PC-9 (cell line): ENCODE data around the gene OR9Q1. TPM values are rescaled to one million over a fixed set of nuclear protein-coding genes. Genes with fewer than 3 reads are reported as not detected.

Source experiments
- BruUV-seq: library from RNA; stranded (reverse); fragments of 400-500 nt; replicated peaks from 2 replicates; lab custom pipeline; 2021; lab: Mats Ljungman, UMichigan
- CTCF ChIA-PET: fragments of 300-600 bp; sonication (Branson Sonifier 250); formaldehyde crosslinking; loops from one replicate; lab custom pipeline; 2022; ENCODE audit warnings: antibody characterized with exemption; lab: Charles Lee
- POLR2A ChIA-PET: fragments of 300-600 bp; sonication (Branson Sonifier 250); formaldehyde crosslinking; loops from one replicate; lab custom pipeline; 2022; ENCODE audit warnings: antibody characterized with exemption; ENCODE audit not compliant: unreplicated experiment; lab: Charles Lee
- DNase-seq, 2 experiments: peaks; one replicate each; pipeline versions ENCODE4 v3.0.0 to v3.0.0-alpha.2; 2015 to 2022; ENCODE audit warnings: mixed read lengths in 1 of 2
- H2AFZ ChIP-seq: fragments of 200-600 bp; sonication (generic); 2 replicates; pipeline ENCODE4 v1.8.1; 2017; ENCODE audit warnings: antibody characterized with exemption
- H3F3A ChIP-seq: fragments of 200-600 bp; sonication (generic); 2 replicates; pipeline ENCODE4 v1.8.1; 2017; ENCODE audit warnings: antibody characterized with exemption, mild to moderate bottlenecking, low read depth; ENCODE audit not compliant: insufficient read depth
- H3K27ac ChIP-seq: fragments of 200-600 bp; sonication (generic); 2 replicates; pipeline ENCODE4 v1.6.1; 2016; ENCODE audit warnings: mixed run types
- H3K27me3 ChIP-seq: fragments of 200-600 bp; sonication (generic); 2 replicates; pipeline ENCODE4 v1.6.1; 2016; ENCODE audit warnings: low read depth, mixed run types; ENCODE audit not compliant: insufficient read depth
- H3K36me3 ChIP-seq: fragments of 200-600 bp; sonication (generic); 2 replicates; pipeline ENCODE4 v1.6.1; 2016; ENCODE audit warnings: low read depth, mixed run types
- H3K4me1 ChIP-seq: fragments of 200-600 bp; sonication (generic); replicated peaks from 2 replicates; pipeline ENCODE4 v1.6.1; 2016; ENCODE audit warnings: mixed run types; ENCODE audit not compliant: insufficient read depth
- H3K4me2 ChIP-seq: fragments of 200-600 bp; sonication (generic); 2 replicates; pipeline ENCODE4 v1.6.1; 2017; ENCODE audit warnings: mixed run types
- H3K4me3 ChIP-seq: fragments of 200-600 bp; sonication (generic); 2 replicates; pipeline ENCODE4 v1.6.1; 2016; ENCODE audit warnings: mixed run types
- H3K79me2 ChIP-seq: fragments of 200-600 bp; sonication (generic); 2 replicates; pipeline ENCODE4 v1.6.1; 2017; ENCODE audit warnings: low read depth, mixed run types
- H3K9me2 ChIP-seq: fragments of 200-600 bp; sonication (generic); 2 replicates; pipeline ENCODE4 v1.8.1; 2017; ENCODE audit warnings: mild to moderate bottlenecking; ENCODE audit not compliant: insufficient read depth
- H3K9me3 ChIP-seq: fragments of 200-600 bp; sonication (generic); 2 replicates; pipeline ENCODE4 v1.8.1; 2016; ENCODE audit warnings: low read depth; ENCODE audit not compliant: insufficient read depth
- H4K20me1 ChIP-seq: fragments of 200-600 bp; sonication (generic); 2 replicates; pipeline ENCODE4 v1.8.1; 2017; ENCODE audit not compliant: insufficient read depth
- CTCF ChIP-seq: fragments of 200-600 bp; sonication (generic); conservative IDR thresholded peaks from 2 replicates; pipeline ENCODE4 v1.6.1; 2017; ENCODE audit warnings: mixed run types, antibody characterized with exemption, mild to moderate bottlenecking, moderate library complexity
- EZH2 ChIP-seq: fragments of 200-600 bp; sonication (generic); IDR thresholded peaks from 2 replicates; pipeline ENCODE4 v1.8.0; 2017; ENCODE audit warnings: antibody characterized with exemption, low read depth
- intact Hi-C: fragments of 100-400 bp; cut with micrococcal nuclease; formaldehyde crosslinking; loops from one replicate; pipeline ENCODE4 v1.10.0; 2022; ENCODE audit not compliant: unreplicated experiment
- total RNA-seq: library from RNA; stranded (reverse); gene quantifications from 2 replicates; pipeline ENCODE4 v1.2.3, GENCODE V29; 2021

OR9Q1 gene
- total RNA-seq, 1 experiment from 2014 or later: not detected

GRCh38 chr11:58060535-58060934 is 36.9 kb downstream of the OR9Q1 start:
- no peak for DNase-seq

DNA sequence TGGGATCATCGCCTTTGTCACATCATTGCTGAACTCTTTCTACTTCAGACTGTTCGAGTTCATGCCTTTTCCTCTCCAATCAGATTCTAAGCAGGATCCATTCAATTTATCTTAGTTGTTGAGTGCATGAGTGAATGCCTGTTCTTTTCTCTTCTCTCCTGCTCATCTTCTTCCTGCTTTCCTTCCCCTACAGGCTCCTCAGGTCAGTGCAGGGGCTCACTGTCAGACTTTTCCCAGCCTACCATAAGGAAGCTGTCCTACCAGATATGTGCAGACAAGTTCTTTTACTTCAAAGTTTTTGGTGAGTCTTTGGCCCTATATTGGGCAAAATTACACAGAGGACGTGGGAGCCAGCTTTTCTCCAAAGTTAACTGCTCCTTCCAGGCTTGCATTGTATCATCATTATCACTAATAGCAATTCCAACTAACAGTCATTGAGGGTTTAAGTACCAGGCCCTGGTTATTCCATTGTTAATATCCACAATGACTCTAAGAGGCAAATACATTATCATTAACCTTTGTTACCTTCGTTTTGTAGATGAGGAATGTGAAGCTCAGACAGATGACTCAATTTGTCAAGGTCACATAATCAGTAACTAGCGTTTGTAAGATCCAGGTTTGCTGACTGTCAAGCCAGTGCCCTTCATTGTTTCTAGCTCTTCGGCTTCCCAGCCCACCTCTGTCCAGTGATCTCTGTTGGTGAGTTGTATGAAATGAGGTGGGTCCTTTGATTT is 37.4 kb downstream of the OR9Q1 start:
- Histone ChIP-seq H3F3A (no peaks in the 10 kb centered on the region), H3K36me3 (no peaks in the 10 kb centered on the region), H3K9me3 (no peaks in the 10 kb centered on the region), H3K79me2 (no peaks in the 10 kb centered on the region), H3K4me2 (no peak overlapping the region), H3K4me1 (no peaks in the 10 kb centered on the region), H4K20me1 (no peaks in the 10 kb centered on the region), H2AFZ (no peak overlapping the region), H3K27me3 (no peaks in the 10 kb centered on the region; the same call in 1 of the 2 replicates), H3K9me2 (no peaks in the 10 kb centered on the region), H3K27ac (no peak overlapping the region), H3K4me3 (no peak overlapping the region)
- no peak for DNase-seq
- ChIA-PET POLR2A (no interaction called here), CTCF (no interaction called here)
- intact Hi-C loops: loop anchor here (5.0 kb wide), 1 partner anchor 394 kb away; the partner anchor contains the start of gene ZDHHC5
- BruUV-seq: no TSS peak
- TF ChIP-seq EZH2 (no peak), CTCF (no peak)

More at GRCh38 chr11:58060535-58060934, 36.9 kb downstream of the OR9Q1 start:
- intact Hi-C loops: loop anchor here (5.0 kb wide), 1 partner anchor 393 kb away; the partner anchor contains the start of gene ZDHHC5
- ChIA-PET POLR2A (no interaction called here), CTCF (interaction anchor here (0.6 kb wide), 1 partner anchor 46 kb away, joined by 4 read pairs; no protein-coding TSS in a partner anchor)
- no peaks in the 10 kb centered on the region for H3K9me3 ChIP-seq
- H2AFZ ChIP-seq: no peak overlapping the region
- no peak overlapping the region for H3K4me2 ChIP-seq
- no peaks in the 10 kb centered on the region for H3K79me2 ChIP-seq
- H3K27me3 ChIP-seq: no peaks in the 10 kb centered on the region; the same call in 1 of the 2 replicates
- TF ChIP-seq EZH2 (no peak), CTCF (no peak)
- H3F3A ChIP-seq: no peaks in the 10 kb centered on the region
- no peaks in the 10 kb centered on the region for H3K36me3 ChIP-seq
- BruUV-seq: no TSS peak
- H3K9me2 ChIP-seq: no peaks in the 10 kb centered on the region
- H4K20me1 ChIP-seq: no peaks in the 10 kb centered on the region
- no peaks in the 10 kb centered on the region for H3K4me1 ChIP-seq
- no peak overlapping the region for H3K27ac ChIP-seq
- no peak overlapping the region for H3K4me3 ChIP-seq

- TF ChIP-seq CTCF (no peak), EZH2 (no peak)
- intact Hi-C loops: loop anchor here (5.0 kb wide), 1 partner anchor 395 kb away; the partner anchor contains the start of gene ZDHHC5
- Histone ChIP-seq H3K79me2 (no peaks in the 10 kb centered on the region), H3K4me3 (no peak overlapping the region), H3K27ac (no peak overlapping the region), H3K4me1 (no peaks in the 10 kb centered on the region), H4K20me1 (no peaks in the 10 kb centered on the region), H2AFZ (no peak overlapping the region), H3K9me3 (no peaks in the 10 kb centered on the region), H3K9me2 (no peaks in the 10 kb centered on the region), H3K4me2 (no peak overlapping the region), H3F3A (no peaks in the 10 kb centered on the region), H3K36me3 (no peaks in the 10 kb centered on the region), H3K27me3 (no peaks in the 10 kb centered on the region; the same call in 1 of the 2 replicates)
- POLR2A ChIA-PET: no interaction called here
- no TSS peak for BruUV-seq
- no peak for DNase-seq
- CTCF ChIA-PET: no interaction called here
Measured at GRCh38 chr11:58061813-58062212, 38.1 kb downstream of the OR9Q1 start.
